HepG2 (cell line): ENCODE measurements around the gene CACNA1C.

Source experiments
- SMARCC2 ChIP-seq: fragments of 450-650 bp; IDR thresholded peaks from 2 replicates; pipeline ENCODE4 v1.6.1; 2017; ENCODE audit warnings: antibody characterized with exemption, mild to moderate bottlenecking
- TOE1 ChIP-seq: sonication (generic); formaldehyde crosslinking; IDR thresholded peaks from 2 replicates; pipeline ENCODE4 v1.4.0; 2020; ENCODE audit warnings: mild to moderate bottlenecking, missing genetic modification reagents

GRCh38 chr12:2286461-2287131, 233.8 kb downstream of the CACNA1C start:
- TF ChIP-seq TOE1 (CRISPR knock-in tag) (no peak), SMARCC2 (no peak)
